Measurements from ENCODE around the gene UTP25.
A peak's percentile ranks its signal among the peaks of the same experiment; 100 is the strongest.
"Not testable (repeated sequence)": the region's sequence is repeated elsewhere in the genome, so short reads cannot be mapped to it uniquely, and the experiment has no call there.

The UTP25 gene

GRCh38 chr1:209827384-209828262, at the start of gene UTP25:
TSS of gene UTP25 (plus strand) at chr1:209827972. CDS start at chr1:209828064, 92 bp downstream.
- peaks cover 56% of the 10 kb centered on the region for H3K4me1 Mint-ChIP-seq
- DNase-seq, result peak; percentile 91
- H3K9me3 Mint-ChIP-seq, result no peaks in the 10 kb centered on the region
- H3K27ac Mint-ChIP-seq, result peak within 1 kb of the TSS; percentile 97
- peaks cover 32% of the 10 kb centered on the region for H3K36me3 Mint-ChIP-seq (ENCODE audit: low read depth)
- H3K4me3 Mint-ChIP-seq, result peak within 1 kb of the TSS; percentile 94
- H3K27me3 Mint-ChIP-seq, result peaks cover 5% of the 10 kb centered on the region
- ATAC-seq, result peak; percentile 87

GRCh38 chr1:209778102-209778501, 49.7 kb upstream of the UTP25 start:
- Mint-ChIP-seq H3K9me3 (no peaks in the 10 kb centered on the region), H3K27ac (peak overlapping the region; percentile 59), H3K4me1 (peaks cover 35% of the 10 kb centered on the region), H3K4me3 (no peak overlapping the region), H3K27me3 (no peaks in the 10 kb centered on the region), H3K36me3 (ENCODE audit: low read depth) (peaks cover 84% of the 10 kb centered on the region)
- ATAC-seq, result no peak
- DNase-seq, result no peak

- Mint-ChIP-seq H3K36me3 (ENCODE audit: low read depth) (peaks cover 80% of the 10 kb centered on the region), H3K4me3 (no peak overlapping the region), H3K9me3 (no peaks in the 10 kb centered on the region), H3K27me3 (peaks cover 3% of the 10 kb centered on the region), H3K4me1 (peaks cover 56% of the 10 kb centered on the region), H3K27ac (peak overlapping the region; percentile 57)
- DNase-seq (no peak), ATAC-seq (no peak)
Observed at GRCh38 chr1:209780268-209780667, 47.5 kb upstream of the UTP25 start.

- H3K9me3 Mint-ChIP-seq, result no peaks in the 10 kb centered on the region
Observed at GRCh38 chr1:209783386-209783785, 44.4 kb upstream of the UTP25 start.

GRCh38 chr1:209784265-209785169, 43.3 kb upstream of the UTP25 start, which contains the start of gene C1orf74:
TSS of gene C1orf74 (minus strand) at chr1:209784559. CDS start at chr1:209783634, 925 bp downstream.
- ATAC-seq (peak; percentile 98), DNase-seq (peak; percentile 100)
- Mint-ChIP-seq H3K27me3 (peaks cover 8% of the 10 kb centered on the region), H3K9me3 (no peaks in the 10 kb centered on the region), H3K36me3 (ENCODE audit: low read depth) (peaks cover 41% of the 10 kb centered on the region), H3K4me1 (peaks cover 44% of the 10 kb centered on the region), H3K4me3 (peak within 1 kb of the TSS; percentile 94), H3K27ac (peak within 1 kb of the TSS; percentile 100)

More at GRCh38 chr1:209783386-209783785, 44.4 kb upstream of the UTP25 start:
- Mint-ChIP-seq H3K36me3 (ENCODE audit: low read depth) (peaks cover 50% of the 10 kb centered on the region), H3K4me3 (peak overlapping the region; percentile 94), H3K27ac (peak overlapping the region; percentile 100), H3K4me1 (peaks cover 43% of the 10 kb centered on the region), H3K27me3 (peaks cover 3% of the 10 kb centered on the region)
- DNase-seq, result no peak
- ATAC-seq, result no peak

GRCh38 chr1:209785592-209785991, 42.2 kb upstream of the UTP25 start:
- no peak for ATAC-seq
- no peak overlapping the region for H3K4me3 Mint-ChIP-seq

GRCh38 chr1:209786146-209786545, 41.6 kb upstream of the UTP25 start:
- DNase-seq (no peak), ATAC-seq (no peak)
- Mint-ChIP-seq H3K4me1 (peaks cover 37% of the 10 kb centered on the region), H3K36me3 (ENCODE audit: low read depth) (peaks cover 27% of the 10 kb centered on the region), H3K27me3 (peaks cover 12% of the 10 kb centered on the region), H3K9me3 (no peaks in the 10 kb centered on the region), H3K27ac (no peak overlapping the region), H3K4me3 (no peak overlapping the region)

More at GRCh38 chr1:209785592-209785991, 42.2 kb upstream of the UTP25 start:
- Mint-ChIP-seq H3K27ac (peak overlapping the region; percentile 100), H3K36me3 (ENCODE audit: low read depth) (peaks cover 31% of the 10 kb centered on the region), H3K27me3 (peaks cover 12% of the 10 kb centered on the region), H3K9me3 (no peaks in the 10 kb centered on the region), H3K4me1 (peaks cover 37% of the 10 kb centered on the region)
- DNase-seq, result no peak

GRCh38 chr1:209787551-209787950, 40.2 kb upstream of the UTP25 start:
- Mint-ChIP-seq H3K27ac (no peak overlapping the region), H3K9me3 (no peaks in the 10 kb centered on the region), H3K36me3 (ENCODE audit: low read depth) (peaks cover 15% of the 10 kb centered on the region), H3K4me1 (peaks cover 33% of the 10 kb centered on the region), H3K4me3 (no peak overlapping the region), H3K27me3 (peaks cover 12% of the 10 kb centered on the region)
- DNase-seq (no peak), ATAC-seq (no peak)

GRCh38 chr1:209789245-209789644, 38.5 kb upstream of the UTP25 start:
- no peak for DNase-seq
- H3K4me1 Mint-ChIP-seq, result peaks cover 18% of the 10 kb centered on the region
- ATAC-seq, result no peak
- no peaks in the 10 kb centered on the region for H3K9me3 Mint-ChIP-seq
- H3K27me3 Mint-ChIP-seq, result peaks cover 19% of the 10 kb centered on the region
- H3K27ac Mint-ChIP-seq, result no peak overlapping the region
- peaks cover 3% of the 10 kb centered on the region for H3K36me3 Mint-ChIP-seq (ENCODE audit: low read depth)
- H3K4me3 Mint-ChIP-seq, result no peak overlapping the region

- H3K9me3 Mint-ChIP-seq, result no peaks in the 10 kb centered on the region
- H3K4me3 Mint-ChIP-seq, result no peak overlapping the region
- H3K27ac Mint-ChIP-seq, result no peak overlapping the region
- DNase-seq, result no peak
- ATAC-seq, result no peak
- no peaks in the 10 kb centered on the region for H3K36me3 Mint-ChIP-seq (ENCODE audit: low read depth)
- peaks cover 21% of the 10 kb centered on the region for H3K27me3 Mint-ChIP-seq
- peaks cover 5% of the 10 kb centered on the region for H3K4me1 Mint-ChIP-seq
Observed at GRCh38 chr1:209790286-209791193, 37.2 kb upstream of the UTP25 start.

GRCh38 chr1:209791920-209792319, 35.9 kb upstream of the UTP25 start:
- peaks cover 4% of the 10 kb centered on the region for H3K4me1 Mint-ChIP-seq

GRCh38 chr1:209793711-209794110, 34.1 kb upstream of the UTP25 start:
- H3K27me3 Mint-ChIP-seq, result peaks cover 23% of the 10 kb centered on the region
- H3K36me3 Mint-ChIP-seq (ENCODE audit: low read depth), result not testable (repeated sequence)

More at GRCh38 chr1:209791920-209792319, 35.9 kb upstream of the UTP25 start:
- Mint-ChIP-seq H3K36me3 (ENCODE audit: low read depth) (no peaks in the 10 kb centered on the region), H3K9me3 (no peaks in the 10 kb centered on the region), H3K4me3 (no peak overlapping the region), H3K27me3 (peaks cover 21% of the 10 kb centered on the region), H3K27ac (no peak overlapping the region)
- DNase-seq, result no peak
- no peak for ATAC-seq

GRCh38 chr1:209797978-209798639, 29.7 kb upstream of the UTP25 start:
- Mint-ChIP-seq H3K27ac (no peak overlapping the region), H3K36me3 (ENCODE audit: low read depth) (no peaks in the 10 kb centered on the region), H3K4me3 (no peak overlapping the region)

More at GRCh38 chr1:209793711-209794110, 34.1 kb upstream of the UTP25 start:
- H3K27ac Mint-ChIP-seq, H3K4me3 Mint-ChIP-seq, H3K9me3 Mint-ChIP-seq, ATAC-seq, H3K4me1 Mint-ChIP-seq, DNase-seq: not testable (repeated sequence)

More at GRCh38 chr1:209797978-209798639, 29.7 kb upstream of the UTP25 start:
- Mint-ChIP-seq H3K27me3 (peaks cover 12% of the 10 kb centered on the region), H3K4me1 (no peaks in the 10 kb centered on the region), H3K9me3 (no peaks in the 10 kb centered on the region)
- ATAC-seq (no peak), DNase-seq (no peak)

Data from activated naive CD8-positive, alpha-beta T cell treated with anti-CD3 and anti-CD28 coated beads, Interleukin-2, amount 50 U/mL, for 24 hours (primary cell).